ENCODE results near the gene EZH1.

The EZH1 gene

GRCh38 chr17:42744806-42745617 lies at the start of gene EZH1:
EZH1 (minus strand) TSS chr17:42745040; CDS start chr17:42728941, 16,099 bp downstream.
- peak; percentile 85 to 94 (median 88) for DNase-seq

DNA sequence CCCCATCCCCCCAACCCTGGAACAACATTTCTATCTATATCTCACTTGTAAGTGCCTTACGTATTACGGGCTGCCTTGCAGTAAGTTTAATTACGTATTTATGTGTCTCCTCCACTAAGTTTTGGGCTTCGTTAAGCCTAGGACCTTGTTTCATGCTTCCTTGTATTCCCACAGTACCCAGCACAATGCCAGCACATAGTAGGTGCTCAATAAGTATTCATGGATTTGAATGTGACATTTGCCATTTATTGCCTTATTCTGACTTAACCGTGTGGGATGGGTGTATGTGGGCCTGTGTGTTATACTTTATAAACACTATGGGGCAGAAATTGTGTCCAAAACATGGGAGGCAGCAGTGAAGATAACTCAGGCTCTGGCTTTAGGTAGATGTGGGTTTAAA lies 47.7 kb upstream of the EZH1 start:
- no peak for DNase-seq

GRCh38 chr17:42791948-42792347 lies 47.1 kb upstream of the EZH1 start:
- DNase-seq = no peak

GRCh38 chr17:42787266-42787665 lies 42.4 kb upstream of the EZH1 start:
- DNase-seq = no peak

DNA sequence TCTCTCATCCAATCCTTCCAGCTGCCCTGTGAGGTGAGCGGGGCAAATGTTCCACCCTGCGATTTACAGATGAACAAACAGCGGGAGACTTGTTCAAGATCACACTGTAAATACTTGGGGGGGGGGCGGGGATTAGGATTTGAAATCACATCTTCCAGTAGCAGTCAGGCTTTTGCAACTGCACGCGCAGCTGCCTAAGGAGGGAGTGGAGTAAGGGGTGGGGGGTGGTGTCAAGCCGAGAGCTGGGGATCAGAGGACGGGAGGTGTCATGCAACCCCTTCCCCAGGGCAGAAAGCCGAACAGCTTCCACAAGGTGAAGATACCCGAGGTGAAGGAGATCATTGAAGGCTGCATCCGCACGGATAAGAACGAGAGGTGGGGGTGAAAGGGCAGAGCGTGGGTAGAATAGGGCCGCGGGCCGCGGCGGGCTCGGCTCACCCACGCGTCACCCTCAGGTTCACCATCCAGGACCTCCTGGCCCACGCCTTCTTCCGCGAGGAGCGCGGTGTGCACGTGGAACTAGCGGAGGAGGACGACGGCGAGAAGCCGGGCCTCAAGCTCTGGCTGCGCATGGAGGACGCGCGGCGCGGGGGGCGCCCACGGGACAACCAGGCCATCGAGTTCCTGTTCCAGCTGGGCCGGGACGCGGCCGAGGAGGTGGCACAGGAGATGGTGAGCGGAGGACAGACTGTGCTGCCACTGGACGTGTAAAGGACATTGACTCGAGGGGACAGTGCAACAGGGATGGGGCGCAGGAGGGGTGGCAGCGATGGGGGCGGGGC lies 40.2 kb upstream of the EZH1 start:
- peak in 1 of 6 experiments; percentile 10 for DNase-seq

- no peak for DNase-seq
These were observed 39.6 kb upstream of the EZH1 start for GRCh38 chr17:42784409-42784808.

DNA sequence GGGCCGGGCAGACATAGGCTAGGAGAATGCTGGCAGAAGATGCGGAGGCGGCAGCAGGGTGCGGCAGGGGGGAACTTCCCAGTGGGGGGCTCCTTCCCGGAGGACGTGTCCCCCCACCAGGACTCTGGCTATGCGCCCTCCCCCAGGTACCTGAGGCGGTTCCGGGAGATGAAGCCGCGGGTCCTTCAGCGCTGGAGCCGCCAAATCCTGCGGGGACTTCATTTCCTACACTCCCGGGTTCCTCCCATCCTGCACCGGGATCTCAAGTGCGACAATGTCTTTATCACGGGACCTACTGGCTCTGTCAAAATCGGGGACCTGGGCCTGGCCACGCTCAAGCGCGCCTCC lies 38.9 kb upstream of the EZH1 start:
- no peak for DNase-seq

DNA sequence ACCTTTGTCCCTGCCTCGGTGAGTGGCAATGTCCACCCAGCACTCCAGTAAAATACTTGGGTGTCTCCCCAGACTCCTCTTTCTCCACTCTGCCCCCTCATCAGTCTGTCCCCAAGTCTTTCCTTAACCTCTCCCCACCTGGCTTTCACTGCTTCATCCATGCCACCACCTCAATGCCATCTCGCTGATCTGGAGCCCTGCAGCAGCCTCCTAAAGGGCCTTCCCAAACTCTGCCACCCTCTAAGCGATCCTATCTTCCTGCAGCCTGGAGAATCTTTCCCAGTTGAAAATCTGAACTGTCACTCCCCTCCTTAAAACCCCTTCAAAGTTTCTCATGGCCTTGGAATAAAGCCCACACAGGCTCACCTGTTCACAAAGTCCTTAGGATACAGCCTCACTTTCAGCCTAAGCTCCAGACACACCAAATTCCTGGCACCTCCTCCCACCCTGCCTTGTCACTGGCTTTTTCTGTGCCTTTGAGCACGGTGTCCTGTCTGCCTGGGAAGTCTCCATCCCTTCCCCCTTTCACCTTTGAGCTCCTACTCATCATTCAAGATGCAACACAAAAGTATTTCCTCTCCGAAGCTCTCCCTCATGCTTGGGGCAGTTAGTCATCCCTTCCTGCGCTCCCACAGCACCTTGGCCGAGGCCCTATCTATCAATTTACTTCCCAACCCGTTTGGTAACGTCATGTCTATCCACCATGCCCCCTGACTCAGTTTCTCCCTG lies 38.4 kb upstream of the EZH1 start:
- DNase-seq = no peak

DNA sequence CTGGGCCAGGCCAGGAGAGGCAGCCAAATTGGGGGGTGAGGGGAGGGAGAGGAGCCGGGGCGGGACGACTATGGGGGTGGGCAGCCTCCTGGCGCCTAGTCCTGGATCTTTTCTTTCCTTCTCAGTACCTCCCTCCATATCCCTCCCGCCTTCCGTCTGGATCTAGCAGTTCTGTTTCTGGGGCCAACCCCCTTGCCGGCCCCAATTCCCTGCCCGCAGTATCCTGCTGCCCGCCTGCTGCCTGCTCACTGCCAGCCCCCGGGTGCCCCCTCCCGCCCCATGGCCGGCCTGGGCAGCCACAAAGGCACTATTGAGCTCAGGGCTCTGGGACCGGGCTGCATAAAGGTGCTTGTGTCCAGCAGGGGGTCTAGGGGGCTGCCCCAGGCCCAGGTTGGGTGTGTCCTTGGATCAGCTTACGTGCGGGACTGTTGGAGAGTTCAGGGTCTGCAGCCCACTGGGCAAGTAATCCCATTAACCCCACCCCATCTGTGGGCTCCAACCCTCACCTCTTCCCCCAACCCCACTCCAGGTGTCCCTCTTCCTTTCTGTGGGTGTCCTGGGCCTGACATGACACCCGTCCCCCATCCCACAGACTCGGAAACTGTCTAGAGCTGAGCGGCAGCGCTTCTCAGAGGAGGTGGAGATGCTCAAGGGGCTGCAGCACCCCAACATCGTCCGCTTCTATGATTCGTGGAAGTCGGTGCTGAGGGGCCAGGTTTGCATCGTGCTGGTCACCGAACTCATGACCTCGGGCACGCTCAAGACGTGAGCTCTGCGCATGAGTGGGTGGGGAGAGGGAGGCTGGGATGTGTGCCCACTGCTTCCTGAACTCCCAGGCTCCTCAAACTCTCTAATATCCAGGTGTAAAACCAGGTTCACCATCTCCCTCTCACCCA lies 37.6 kb upstream of the EZH1 start:
- DNase-seq = no peak

DNA sequence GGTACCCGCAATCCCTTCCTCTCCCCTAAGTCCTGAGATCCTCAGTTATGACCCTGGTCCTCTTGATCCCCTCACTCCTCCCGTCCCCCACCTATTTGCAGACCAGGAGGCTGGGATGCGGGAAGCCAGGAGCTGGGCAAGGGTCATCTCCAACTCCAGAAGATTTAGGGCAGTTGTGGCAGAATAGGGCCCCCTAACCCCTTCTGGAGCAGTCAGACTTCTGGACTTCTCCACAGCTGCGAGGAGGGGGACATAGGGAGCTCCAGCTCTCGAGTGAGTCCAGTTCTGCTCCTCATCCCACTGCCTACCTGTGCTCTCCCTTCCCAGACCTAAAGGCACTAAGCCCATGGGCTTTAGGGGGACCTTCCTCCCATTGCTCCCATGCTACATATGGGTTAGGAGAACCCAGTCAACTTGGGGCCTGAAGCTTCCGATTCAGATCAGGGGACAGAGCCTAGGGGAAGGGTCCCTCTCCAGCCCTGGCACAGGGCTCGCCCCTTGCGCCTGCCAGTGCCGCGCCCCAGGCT lies 36.9 kb upstream of the EZH1 start:
- DNase-seq = no peak

GRCh38 chr17:42780851-42781638 lies 36.2 kb upstream of the EZH1 start:
- DNase-seq = no peak

- no peak for DNase-seq
These were observed 35.4 kb upstream of the EZH1 start, which contains the start of gene WNK4 for GRCh38 chr17:42779936-42780850. WNK4 (plus strand) TSS chr17:42780610; CDS start chr17:42780699, 89 bp downstream.

- no peak for DNase-seq
These were observed 34.6 kb upstream of the EZH1 start for GRCh38 chr17:42779304-42779935.

DNA sequence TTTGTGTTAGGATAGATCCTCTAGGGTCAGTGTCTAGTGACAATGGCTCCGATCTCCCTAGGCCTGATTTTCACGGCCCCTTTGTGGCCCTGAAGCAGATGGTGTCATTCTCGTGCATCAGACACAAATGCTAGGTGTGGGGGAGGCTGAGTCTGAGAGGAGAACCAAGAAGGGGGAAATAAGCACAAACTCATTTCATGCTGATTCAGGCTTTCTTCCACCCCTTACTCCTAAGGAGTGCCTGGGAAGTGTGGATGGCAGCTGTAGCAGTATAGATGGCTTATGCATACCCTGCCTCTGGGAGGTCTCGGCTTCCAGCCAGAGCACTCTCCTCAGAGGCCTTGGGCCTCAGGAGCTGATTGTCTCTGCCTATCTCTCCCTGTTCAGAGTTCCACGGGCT lies 33.7 kb upstream of the EZH1 start:
- DNase-seq = no peak

DNA sequence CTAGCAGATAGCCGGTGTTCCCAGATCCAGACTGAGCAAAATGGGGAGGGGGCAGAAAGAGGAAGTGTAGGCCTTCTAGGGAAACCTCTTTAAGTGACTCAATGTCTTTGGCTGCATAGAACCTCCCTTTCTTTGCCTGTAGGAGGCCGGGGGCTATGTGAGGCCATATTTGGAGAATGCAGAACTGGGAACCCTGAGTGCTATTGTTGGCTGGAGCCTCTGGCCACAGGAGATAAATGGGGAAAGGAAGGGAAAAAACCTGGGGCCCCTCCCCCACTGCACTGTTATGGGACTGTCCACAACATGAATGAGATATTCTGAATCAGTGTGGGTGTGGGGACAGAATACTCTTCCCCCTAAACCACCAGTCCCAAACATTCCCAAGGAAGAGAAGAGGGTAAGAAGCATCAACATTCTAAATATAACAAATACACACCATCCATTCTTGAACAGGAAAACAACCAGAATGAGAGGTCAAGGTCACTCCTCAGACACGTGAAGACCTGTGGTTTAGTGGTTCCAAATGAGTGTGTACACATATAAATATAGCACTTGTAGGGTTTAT lies 30.8 kb upstream of the EZH1 start:
- DNase-seq = no peak

GRCh38 chr17:42774066-42774745 lies 29.4 kb upstream of the EZH1 start:
- DNase-seq = no peak

DNA sequence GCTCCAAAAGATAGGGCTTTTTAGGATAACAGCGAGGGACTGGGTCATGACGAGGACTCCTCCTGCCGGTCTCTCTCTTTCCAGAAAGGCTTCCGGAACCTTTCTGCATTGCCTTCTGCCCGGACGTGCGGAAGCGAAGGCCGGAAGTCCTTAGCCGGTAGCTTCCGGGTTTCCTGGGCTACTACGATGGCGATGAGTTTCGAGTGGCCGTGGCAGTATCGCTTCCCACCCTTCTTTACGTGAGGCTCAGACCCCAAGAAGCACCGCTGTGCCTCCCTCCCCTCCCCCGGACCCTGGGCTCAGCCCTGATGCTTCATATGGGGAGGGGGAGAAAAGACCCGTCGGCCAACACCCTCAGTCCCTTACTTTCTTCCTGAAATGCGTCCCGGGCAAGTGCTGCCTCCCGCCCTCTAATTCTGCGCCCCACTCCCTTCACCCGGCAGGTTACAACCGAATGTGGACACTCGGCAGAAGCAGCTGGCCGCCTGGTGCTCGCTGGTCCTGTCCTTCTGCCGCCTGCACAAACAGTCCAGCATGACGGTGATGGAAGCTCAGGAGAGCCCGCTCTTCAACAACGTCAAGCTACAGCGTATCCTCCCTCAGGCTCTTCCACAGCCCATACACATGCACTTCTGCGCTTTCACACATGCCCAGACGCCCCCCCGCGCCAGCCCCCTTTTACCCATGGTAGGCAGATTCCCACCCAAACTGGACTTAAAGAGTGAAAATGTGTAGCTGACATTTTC lies 28.6 kb upstream of the EZH1 start, which contains the start of gene VPS25:
TSS of gene VPS25 (plus strand) at position 160 of the 746 bp plus-strand sequence. CDS start at position 187, 27 bp downstream.
- DNase-seq = peak; percentile 48 to 81 (median 60)

- DNase-seq = no peak
These were observed 28.1 kb upstream of the EZH1 start for GRCh38 chr17:42772945-42773289.
